ENCODE measurements around the gene PACSIN1.

The PACSIN1 gene

DNA sequence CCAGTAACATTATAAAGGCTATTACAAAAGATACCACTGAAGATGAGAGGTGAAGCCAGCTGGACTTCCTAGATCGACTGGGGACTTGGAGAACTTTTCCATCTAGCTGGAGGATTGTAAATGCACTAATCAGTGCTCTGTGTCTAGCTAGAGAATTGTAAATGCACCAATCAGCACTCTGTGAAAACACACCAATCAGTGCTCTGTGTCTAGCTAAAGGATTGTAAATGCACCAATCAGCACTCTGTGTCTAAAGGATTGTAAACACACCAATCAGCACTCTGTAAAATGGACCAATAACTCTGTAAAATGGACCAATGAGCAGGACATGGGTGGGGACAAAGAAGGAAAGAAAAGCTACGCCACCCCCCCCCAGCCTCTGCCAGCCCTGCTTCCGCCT, 26.4 kb upstream of the PACSIN1 start:
- no peaks in the 10 kb centered on the region for H3K4me1 ChIP-seq (ENCODE audit: control insufficient read depth, insufficient read depth, low read depth, low read length)
- no peak overlapping the region for H2AK5ac ChIP-seq (ENCODE audit: low read length, severe bottlenecking)
- no peaks in the 10 kb centered on the region for H3K27me3 ChIP-seq (ENCODE audit: control insufficient read depth in 1 of 2, insufficient read depth in 1 of 2, low read length in 2 of 2)
- H3K4me2 ChIP-seq (ENCODE audit: low read length, poor library complexity, severe bottlenecking): no peak overlapping the region
- no peak overlapping the region for H2BK5ac ChIP-seq (ENCODE audit: low read depth, low read length, poor library complexity, severe bottlenecking)
- DNase-seq: no peak
- no peak overlapping the region for H2BK120ac ChIP-seq (ENCODE audit: low read depth, low read length)
- H2BK15ac ChIP-seq (ENCODE audit: low read depth, poor library complexity, severe bottlenecking): no peak overlapping the region
- no peak overlapping the region for H3K4ac ChIP-seq (ENCODE audit: low read depth in 1 of 2, low read length in 2 of 2)
- H3K23ac ChIP-seq (ENCODE audit: low read length in 2 of 2): no peak overlapping the region
- no peak overlapping the region for H3K4me3 ChIP-seq (ENCODE audit: insufficient read depth in 1 of 2, low read depth in 1 of 2, low read length in 2 of 2)
- no peak overlapping the region for H2AFZ ChIP-seq (ENCODE audit: low read depth, low read length)
- no peaks in the 10 kb centered on the region for H3K9me3 ChIP-seq (ENCODE audit: control insufficient read depth, low read length)
- 100% methylated on average over 1 of the region's 3 CpGs for WGBS
- no peak overlapping the region for H2BK12ac ChIP-seq (ENCODE audit: low read length in 2 of 2)
- H3K36me3 ChIP-seq (ENCODE audit: control insufficient read depth in 1 of 2, insufficient read depth in 2 of 2, low read depth in 1 of 2, low read length in 2 of 2): no peaks in the 10 kb centered on the region
- no peak overlapping the region for H3K27ac ChIP-seq (ENCODE audit: low read length, poor library complexity, severe bottlenecking)
- H4K8ac ChIP-seq (ENCODE audit: low read length): no peak overlapping the region
- H4K91ac ChIP-seq (ENCODE audit: low read length): no peak overlapping the region
- H3K18ac ChIP-seq (ENCODE audit: low read depth in 1 of 2, low read length in 2 of 2): no peak overlapping the region
- H3K14ac ChIP-seq (ENCODE audit: low read length in 2 of 2): no peak overlapping the region
- H3K9ac ChIP-seq (ENCODE audit: low read length): no peak overlapping the region
- H3K79me1 ChIP-seq (replicated peaks; ENCODE audit: low read length, poor library complexity, severe bottlenecking): no peaks in the 10 kb centered on the region

- Histone ChIP-seq H3K18ac (ENCODE audit: low read depth in 1 of 2, low read length in 2 of 2) (no peak overlapping the region), H2BK15ac (ENCODE audit: low read depth, poor library complexity, severe bottlenecking) (no peak overlapping the region), H3K4me1 (ENCODE audit: control insufficient read depth, insufficient read depth, low read depth, low read length) (no peaks in the 10 kb centered on the region), H4K8ac (ENCODE audit: low read length) (no peak overlapping the region), H3K4me3 (ENCODE audit: insufficient read depth in 1 of 2, low read depth in 1 of 2, low read length in 2 of 2) (no peak overlapping the region), H3K79me1 (replicated peaks; ENCODE audit: low read length, poor library complexity, severe bottlenecking) (no peaks in the 10 kb centered on the region), H2BK12ac (ENCODE audit: low read length in 2 of 2) (no peak overlapping the region), H3K23ac (ENCODE audit: low read length in 2 of 2) (no peak overlapping the region), H2AFZ (ENCODE audit: low read depth, low read length) (no peak overlapping the region), H3K4ac (ENCODE audit: low read depth in 1 of 2, low read length in 2 of 2) (no peak overlapping the region), H2BK5ac (ENCODE audit: low read depth, low read length, poor library complexity, severe bottlenecking) (no peak overlapping the region), H3K14ac (ENCODE audit: low read length in 2 of 2) (no peak overlapping the region), H2BK120ac (ENCODE audit: low read depth, low read length) (no peak overlapping the region), H3K27ac (ENCODE audit: low read length, poor library complexity, severe bottlenecking) (no peak overlapping the region), H4K91ac (ENCODE audit: low read length) (no peak overlapping the region), H3K9me3 (ENCODE audit: control insufficient read depth, low read length) (no peaks in the 10 kb centered on the region), H3K27me3 (ENCODE audit: control insufficient read depth in 1 of 2, insufficient read depth in 1 of 2, low read length in 2 of 2) (peaks cover 0 to 1% of the 10 kb centered on the region in 2 experiments), H3K4me2 (ENCODE audit: low read length, poor library complexity, severe bottlenecking) (no peak overlapping the region), H3K36me3 (ENCODE audit: control insufficient read depth in 1 of 2, insufficient read depth in 2 of 2, low read depth in 1 of 2, low read length in 2 of 2) (no peaks in the 10 kb centered on the region), H3K9ac (ENCODE audit: low read length) (no peak overlapping the region), H2AK5ac (ENCODE audit: low read length, severe bottlenecking) (no peak overlapping the region)
- WGBS: 81% methylated on average over 3 of the region's 5 CpGs
- DNase-seq: no peak
Observed at GRCh38 chr6:34441526-34441925, 24.4 kb upstream of the PACSIN1 start.

- H3K36me3 ChIP-seq (ENCODE audit: control insufficient read depth in 1 of 2, insufficient read depth in 2 of 2, low read depth in 1 of 2, low read length in 2 of 2): no peaks in the 10 kb centered on the region
- H2BK5ac ChIP-seq (ENCODE audit: low read depth, low read length, poor library complexity, severe bottlenecking): no peak overlapping the region
- H3K9ac ChIP-seq (ENCODE audit: low read length): no peak overlapping the region
- no peak overlapping the region for H3K4ac ChIP-seq (ENCODE audit: low read depth in 1 of 2, low read length in 2 of 2)
- peaks cover 5 to 19% of the 10 kb centered on the region in 2 experiments for H3K27me3 ChIP-seq (ENCODE audit: control insufficient read depth in 1 of 2, insufficient read depth in 1 of 2, low read length in 2 of 2)
- no peak overlapping the region for H2BK120ac ChIP-seq (ENCODE audit: low read depth, low read length)
- no peak overlapping the region for H3K27ac ChIP-seq (ENCODE audit: low read length, poor library complexity, severe bottlenecking)
- no peak overlapping the region for H4K91ac ChIP-seq (ENCODE audit: low read length)
- H2AFZ ChIP-seq (ENCODE audit: low read depth, low read length): no peak overlapping the region
- H3K4me2 ChIP-seq (ENCODE audit: low read length, poor library complexity, severe bottlenecking): no peak overlapping the region
- H3K4me3 ChIP-seq (ENCODE audit: insufficient read depth in 1 of 2, low read depth in 1 of 2, low read length in 2 of 2): no peak overlapping the region
- no peak overlapping the region for H2AK5ac ChIP-seq (ENCODE audit: low read length, severe bottlenecking)
- H3K79me1 ChIP-seq (replicated peaks; ENCODE audit: low read length, poor library complexity, severe bottlenecking): no peaks in the 10 kb centered on the region
- H3K23ac ChIP-seq (ENCODE audit: low read length in 2 of 2): peak overlapping the region in 1 of 2 experiments; percentile 67
- H4K8ac ChIP-seq (ENCODE audit: low read length): no peak overlapping the region
- no peak overlapping the region for H3K18ac ChIP-seq (ENCODE audit: low read depth in 1 of 2, low read length in 2 of 2)
- no peak for DNase-seq
- no peaks in the 10 kb centered on the region for H3K4me1 ChIP-seq (ENCODE audit: control insufficient read depth, insufficient read depth, low read depth, low read length)
- H3K14ac ChIP-seq (ENCODE audit: low read length in 2 of 2): no peak overlapping the region
- H2BK15ac ChIP-seq (ENCODE audit: low read depth, poor library complexity, severe bottlenecking): no peak overlapping the region
- 82% methylated on average over 2 of the region's 4 CpGs for WGBS
- no peaks in the 10 kb centered on the region for H3K9me3 ChIP-seq (ENCODE audit: control insufficient read depth, low read length)
- H2BK12ac ChIP-seq (ENCODE audit: low read length in 2 of 2): no peak overlapping the region
Observed at GRCh38 chr6:34445313-34445860, 20.5 kb upstream of the PACSIN1 start.

DNA sequence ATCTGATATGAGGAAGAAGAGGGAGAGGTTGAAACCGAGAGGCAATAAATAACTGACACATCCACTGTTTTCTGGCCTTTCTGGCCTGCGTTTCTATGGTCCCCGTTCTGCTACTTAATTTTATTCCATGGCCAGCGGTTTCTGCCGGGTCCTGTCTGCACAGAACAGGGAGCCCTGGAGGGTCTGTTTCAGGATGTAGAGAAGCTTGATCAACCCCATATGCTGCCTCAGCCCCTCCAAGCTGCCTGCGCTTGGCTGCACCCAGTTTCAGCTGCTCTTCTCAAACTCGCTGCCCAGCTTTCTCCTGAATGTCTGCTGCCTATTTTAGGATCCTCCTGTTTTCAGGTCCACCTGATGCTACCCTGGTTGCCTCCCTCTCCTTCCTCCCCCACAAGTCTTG, 18.5 kb upstream of the PACSIN1 start:
- Histone ChIP-seq H3K27ac (ENCODE audit: low read length, poor library complexity, severe bottlenecking) (no peak overlapping the region), H2AFZ (ENCODE audit: low read depth, low read length) (no peak overlapping the region), H3K4ac (ENCODE audit: low read depth in 1 of 2, low read length in 2 of 2) (no peak overlapping the region), H2AK5ac (ENCODE audit: low read length, severe bottlenecking) (no peak overlapping the region), H2BK12ac (ENCODE audit: low read length in 2 of 2) (no peak overlapping the region), H3K23ac (ENCODE audit: low read length in 2 of 2) (no peak overlapping the region), H2BK120ac (ENCODE audit: low read depth, low read length) (no peak overlapping the region), H3K18ac (ENCODE audit: low read depth in 1 of 2, low read length in 2 of 2) (no peak overlapping the region), H3K14ac (ENCODE audit: low read length in 2 of 2) (no peak overlapping the region), H2BK5ac (ENCODE audit: low read depth, low read length, poor library complexity, severe bottlenecking) (no peak overlapping the region), H3K4me1 (ENCODE audit: control insufficient read depth, insufficient read depth, low read depth, low read length) (no peaks in the 10 kb centered on the region), H3K9me3 (ENCODE audit: control insufficient read depth, low read length) (peaks cover 6% of the 10 kb centered on the region), H3K4me3 (ENCODE audit: insufficient read depth in 1 of 2, low read depth in 1 of 2, low read length in 2 of 2) (no peak overlapping the region), H3K27me3 (ENCODE audit: control insufficient read depth in 1 of 2, insufficient read depth in 1 of 2, low read length in 2 of 2) (peaks cover 5 to 19% of the 10 kb centered on the region in 2 experiments), H3K79me1 (replicated peaks; ENCODE audit: low read length, poor library complexity, severe bottlenecking) (no peaks in the 10 kb centered on the region), H2BK15ac (ENCODE audit: low read depth, poor library complexity, severe bottlenecking) (no peak overlapping the region), H3K4me2 (ENCODE audit: low read length, poor library complexity, severe bottlenecking) (no peak overlapping the region), H4K8ac (ENCODE audit: low read length) (no peak overlapping the region), H3K36me3 (ENCODE audit: control insufficient read depth in 1 of 2, insufficient read depth in 2 of 2, low read depth in 1 of 2, low read length in 2 of 2) (no peaks in the 10 kb centered on the region), H4K91ac (ENCODE audit: low read length) (no peak overlapping the region), H3K9ac (ENCODE audit: low read length) (no peak overlapping the region)
- WGBS: 84% methylated on average over 7 of the region's 7 CpGs
- no peak for DNase-seq

All from mesenchymal stem cell (in vitro differentiated cells and primary cell).